Pancreas (tissue), 10 donors: ENCODE data around the gene EHD4. TPM values are rescaled to one million over a fixed set of nuclear protein-coding genes. Genes with fewer than 3 reads are reported as not detected.

Experiments used
- ATAC-seq, 4 donors: fragments of 200-7000 bp; cut with Tn5 transposase; one replicate each; pipeline versions ENCODE4 v1.8.0 to v1.9.1; 2020; ENCODE audit warnings: mild to moderate bottlenecking in 4 of 4, moderate library complexity in 4 of 4
- DNase-seq, 6 donors: peaks; one replicate each; pipeline ENCODE4 v3.0.0-alpha.2; 2020
- FAIRE-seq: peaks from 2 replicates; lab custom pipeline; 2012; peaks lifted over from hg19 to GRCh38; lab: Jason Lieb, UNC
- H3K27ac ChIP-seq, 4 donors: fragments of 200-600 bp; sonication (generic); 1 replicate in 3 of 4; 2 replicates in 1 of 4; pipeline versions ENCODE4 v1.5.0 to v1.8.0; 2020
- H3K27me3 ChIP-seq, 4 donors: fragments of 200-600 bp; one replicate each; pipeline ENCODE4 v1.8.0; 2021
- H3K36me3 ChIP-seq, 3 donors: fragments of 200-600 bp; sonication (generic) in 1 of 3; one replicate each; pipeline versions ENCODE4 v1.5.0 to v1.8.0; 2020 to 2021
- H3K4me1 ChIP-seq, 3 donors: fragments of 200-600 bp; one replicate each; pipeline ENCODE4 v1.8.0; 2021
- H3K4me3 ChIP-seq, 4 donors: fragments of 200-600 bp; sonication (generic) in 2 of 4; one replicate each; pipeline versions ENCODE4 v1.5.0 to v1.8.0; 2020 to 2021
- H3K9me3 ChIP-seq, 4 donors: fragments of 200-600 bp; one replicate each; pipeline ENCODE4 v1.8.0; 2021
- WGBS, 2 donors: extraction: QIAGEN DNeasy Blood & Tissue Kit; methylation state at CpG; one replicate each; pipeline ENCODE4 v1.1.7; 2013; 5-methylcytosine and 5-hydroxymethylcytosine counted together
- intact Hi-C, 3 donors: fragments of 100-400 bp; cut with DNase I; formaldehyde crosslinking; loops; one replicate each; pipeline versions ENCODE4 v1.11.1 to v1.14.2; 2022
- polyA plus RNA-seq, 2 donors: library from polyadenylated mRNA; stranded (reverse); fragments of 200-250 nt; gene quantifications; one replicate each; pipeline ENCODE4 v1.2.3, GENCODE V29; 2013
- total RNA-seq, 6 donors: library from RNA; stranded (reverse); fragmentation: NEBNext Ultra II Directional in 4 of 6; extraction: Animal tissue kit (Norgen Biotek cat#: 25700) in 4 of 6; gene quantifications; one replicate each; pipeline versions ENCODE4 v1.2.1 to v1.2.4, GENCODE V29; 2021 to 2023
- TF ChIP-seq, protein P1 (sequence below), 4 donors: fragments of 200-600 bp; sonication (generic) in 3 of 4; IDR thresholded peaks; one replicate each; pipeline versions ENCODE4 v1.5.0 to v1.8.0; 2021; ENCODE audit warnings: antibody characterized with exemption in 4 of 4
- donor health status: healthy with polysubstance abuse.
- donor health status: DM: no; HTN: no; CAD: no; lungs with moderate emphysema.
- donor health status: DM: no; HTN: no; CAD: no.
- donor health status: control.
- donor health status: control.
- donor health status: Bipolar disorder and iron deficiency.
- donor health status: DM: yes; HTN: yes; CAD: no.
- donor health status: DM: no; HTN: no; CAD: no.
- donor health status: DM: no; HTN: no; CAD: no.
- donor health status: DM: yes; HTN: yes; CAD: no.

Gene EHD4
- total and polyA plus RNA-seq, 8 donors: 8.1 to 22.8 (median 8.5) TPM

DNA sequence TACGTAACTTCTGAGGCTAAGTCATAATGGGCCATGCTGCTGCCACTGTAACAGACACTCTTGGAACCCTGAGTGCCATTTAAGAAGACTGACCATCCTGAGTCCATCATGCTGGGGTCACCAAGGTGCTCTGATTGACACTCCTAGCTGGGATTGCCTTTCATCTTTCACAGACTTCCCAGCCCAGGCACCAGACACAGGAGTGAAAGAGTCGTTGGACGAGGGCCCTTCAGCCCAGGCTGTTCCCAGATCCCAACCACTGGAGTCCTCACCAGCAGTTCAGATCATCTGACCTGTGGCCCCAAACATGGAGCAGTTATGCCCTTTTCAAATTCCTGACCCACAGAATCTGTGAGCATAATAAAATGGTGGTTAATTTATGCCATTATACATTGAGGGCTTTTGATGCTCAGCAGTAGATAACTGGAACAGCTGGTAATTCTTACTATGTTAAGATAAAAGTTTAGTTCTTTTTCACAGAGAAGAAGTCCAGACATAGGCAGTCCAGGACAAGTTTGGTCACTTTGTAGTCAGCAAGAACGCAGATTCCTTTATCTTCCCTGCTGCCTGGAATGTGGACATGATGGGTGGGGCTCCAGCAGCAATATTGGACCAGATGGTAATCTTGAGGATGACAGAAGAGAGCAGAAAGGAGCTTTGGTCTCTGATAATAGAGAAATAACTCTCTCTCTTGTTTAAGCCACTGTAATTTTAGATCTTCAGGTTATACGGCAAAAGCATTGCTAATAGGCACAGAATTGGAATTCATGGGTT lies 7.3 kb upstream of the EHD4 start:
- Histone ChIP-seq H3K27ac (no peak overlapping the region), H3K9me3 (no peaks in the 10 kb centered on the region), H3K36me3 (no peaks in the 10 kb centered on the region), H3K4me1 (peaks cover 0 to 5% (median 3%) of the 10 kb centered on the region in 3 donors), H3K27me3 (no peaks in the 10 kb centered on the region), H3K4me3 (no peak overlapping the region)
- intact Hi-C loops: loop anchor here in 1 of 3 donors (10.0 kb wide), 1 partner anchor 155 kb away; no protein-coding TSS in a partner anchor
- TF ChIP-seq, protein P1, sequence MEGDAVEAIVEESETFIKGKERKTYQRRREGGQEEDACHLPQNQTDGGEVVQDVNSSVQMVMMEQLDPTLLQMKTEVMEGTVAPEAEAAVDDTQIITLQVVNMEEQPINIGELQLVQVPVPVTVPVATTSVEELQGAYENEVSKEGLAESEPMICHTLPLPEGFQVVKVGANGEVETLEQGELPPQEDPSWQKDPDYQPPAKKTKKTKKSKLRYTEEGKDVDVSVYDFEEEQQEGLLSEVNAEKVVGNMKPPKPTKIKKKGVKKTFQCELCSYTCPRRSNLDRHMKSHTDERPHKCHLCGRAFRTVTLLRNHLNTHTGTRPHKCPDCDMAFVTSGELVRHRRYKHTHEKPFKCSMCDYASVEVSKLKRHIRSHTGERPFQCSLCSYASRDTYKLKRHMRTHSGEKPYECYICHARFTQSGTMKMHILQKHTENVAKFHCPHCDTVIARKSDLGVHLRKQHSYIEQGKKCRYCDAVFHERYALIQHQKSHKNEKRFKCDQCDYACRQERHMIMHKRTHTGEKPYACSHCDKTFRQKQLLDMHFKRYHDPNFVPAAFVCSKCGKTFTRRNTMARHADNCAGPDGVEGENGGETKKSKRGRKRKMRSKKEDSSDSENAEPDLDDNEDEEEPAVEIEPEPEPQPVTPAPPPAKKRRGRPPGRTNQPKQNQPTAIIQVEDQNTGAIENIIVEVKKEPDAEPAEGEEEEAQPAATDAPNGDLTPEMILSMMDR (IDR thresholded peaks at IDR 0.05): no peak
- ATAC-seq (no peak), DNase-seq (peak in 1 of 6 donors; percentile 22), FAIRE-seq (no peak)
- 75 to 80% methylated on average over 5 of the region's 5 CpGs for WGBS, 2 donors

DNA sequence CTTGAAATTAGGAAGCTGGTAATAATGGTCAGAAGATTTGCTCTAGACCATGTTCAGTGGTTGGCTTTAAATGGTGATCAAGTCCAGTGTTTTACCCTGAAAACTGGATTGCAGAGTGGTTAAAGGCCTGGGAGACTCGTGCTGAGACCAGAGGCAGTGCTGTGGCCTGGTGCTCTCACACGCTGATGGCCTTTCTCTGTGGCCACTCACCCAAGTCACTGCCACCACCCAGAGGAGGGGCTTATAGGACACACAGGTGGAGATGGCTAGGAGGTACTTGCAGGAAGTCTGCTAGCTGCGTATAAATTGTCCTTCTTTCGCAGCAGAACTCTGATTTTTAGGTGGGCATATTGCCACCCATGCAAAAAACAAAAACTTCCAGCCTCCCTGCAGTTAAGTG lies 6.2 kb upstream of the EHD4 start:
- H3K9me3 ChIP-seq: no peaks in the 10 kb centered on the region
- FAIRE-seq (no peak), ATAC-seq (no peak), DNase-seq (no peak)
- peaks cover 0 to 5% (median 3%) of the 10 kb centered on the region in 3 donors for H3K4me1 ChIP-seq
- TF ChIP-seq, protein P1 (IDR thresholded peaks at IDR 0.05): no peak
- no peaks in the 10 kb centered on the region for H3K27me3 ChIP-seq
- no peaks in the 10 kb centered on the region for H3K36me3 ChIP-seq
- WGBS, 2 donors: 89 to 94% methylated on average over 4 of the region's 4 CpGs
- intact Hi-C loops: no loop called here
- H3K27ac ChIP-seq: no peak overlapping the region
- no peak overlapping the region for H3K4me3 ChIP-seq

DNA sequence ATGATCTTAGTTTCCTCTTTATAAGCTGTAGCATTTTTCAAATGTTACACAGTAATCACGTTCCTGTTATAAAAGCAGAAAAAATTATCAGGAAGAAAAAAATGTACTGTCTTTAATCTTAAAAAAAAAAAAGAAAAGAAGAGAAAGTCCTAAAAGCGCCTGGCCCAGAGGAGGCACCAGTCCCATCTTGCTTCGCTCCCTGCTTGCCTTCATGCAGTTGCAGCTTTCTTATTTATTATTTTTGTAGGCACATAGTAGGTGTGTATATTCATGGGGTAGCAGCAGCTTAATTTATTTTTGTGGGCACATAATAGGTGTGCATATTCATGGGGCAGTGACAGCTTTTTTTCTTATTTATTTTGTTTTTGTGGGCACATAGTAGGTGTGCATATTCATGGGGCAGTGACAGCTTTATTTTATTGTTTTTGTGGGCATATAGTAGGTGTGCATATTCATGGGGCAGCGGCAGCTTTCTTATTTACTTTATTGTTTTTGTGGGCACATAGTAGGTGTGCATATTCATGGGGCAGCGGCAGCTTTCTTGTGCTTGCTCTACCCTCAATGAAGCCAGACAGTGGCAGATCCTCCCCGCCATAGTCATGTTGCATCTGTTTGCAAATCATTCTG lies 5.5 kb upstream of the EHD4 start:
- no peak for DNase-seq
- H3K27me3 ChIP-seq: no peaks in the 10 kb centered on the region
- TF ChIP-seq, protein P1 (IDR thresholded peaks at IDR 0.05): no peak
- no peak overlapping the region for H3K27ac ChIP-seq
- H3K9me3 ChIP-seq: no peaks in the 10 kb centered on the region
- H3K36me3 ChIP-seq: no peaks in the 10 kb centered on the region
- ATAC-seq: no peak
- WGBS, 2 donors: 82 to 85% methylated on average over 6 of the region's 6 CpGs
- peaks cover 0 to 11% (median 7%) of the 10 kb centered on the region in 3 donors for H3K4me1 ChIP-seq
- intact Hi-C loops: no loop called here
- H3K4me3 ChIP-seq: no peak overlapping the region
- no peak for FAIRE-seq

DNA sequence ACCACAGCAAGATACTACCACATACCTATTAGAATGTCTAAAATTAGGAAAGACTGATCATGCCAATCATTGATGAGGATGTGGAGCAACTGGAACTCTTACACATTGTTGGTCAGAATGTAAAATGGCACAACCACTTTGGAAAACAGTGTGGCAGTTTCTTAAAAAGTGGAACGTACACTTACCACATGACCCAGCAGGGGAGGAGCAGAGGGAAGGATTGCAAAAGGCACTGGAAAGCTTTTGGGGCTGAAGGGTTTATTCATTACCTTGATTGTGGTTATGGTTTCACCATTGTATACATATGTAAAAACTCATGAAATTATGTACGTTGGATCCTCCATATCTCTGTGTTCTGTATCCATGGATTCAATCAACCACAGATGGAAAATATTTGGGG lies 3.3 kb upstream of the EHD4 start:
- Histone ChIP-seq H3K27ac (no peak overlapping the region), H3K4me3 (no peak overlapping the region), H3K36me3 (no peaks in the 10 kb centered on the region), H3K9me3 (no peaks in the 10 kb centered on the region), H3K4me1 (peaks cover 0 to 17% (median 14%) of the 10 kb centered on the region in 3 donors), H3K27me3 (no peaks in the 10 kb centered on the region)
- DNase-seq (no peak), ATAC-seq (no peak), FAIRE-seq (no peak)
- intact Hi-C loops: no loop called here
- TF ChIP-seq, protein P1 (IDR thresholded peaks at IDR 0.05): no peak
- WGBS, 2 donors: 65 to 79% methylated on average over 2 of the region's 2 CpGs

DNA sequence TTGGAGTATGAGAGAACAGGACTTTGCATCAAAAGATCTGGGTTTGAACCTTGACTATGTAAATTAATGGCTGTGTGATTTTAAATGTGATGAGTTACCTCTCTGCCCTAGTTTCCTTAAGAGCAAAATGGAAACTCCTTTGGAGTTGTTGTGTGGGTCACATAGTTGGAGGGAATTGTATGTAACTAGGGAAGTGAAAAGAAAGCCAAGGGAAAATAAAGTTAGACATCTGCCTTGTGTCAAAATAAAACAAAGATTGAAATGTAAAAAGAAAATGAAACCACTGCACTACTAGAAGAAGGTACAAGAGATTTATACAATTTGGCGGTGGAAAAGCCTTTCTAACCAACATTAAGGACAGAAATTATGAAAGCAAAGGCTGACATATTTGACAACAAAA lies 1.7 kb upstream of the EHD4 start:
- intact Hi-C loops: no loop called here
- no peaks in the 10 kb centered on the region for H3K9me3 ChIP-seq
- H3K27me3 ChIP-seq: no peaks in the 10 kb centered on the region
- ATAC-seq (no peak), DNase-seq (no peak), FAIRE-seq (no peak)
- peaks cover 0 to 25% (median 12%) of the 10 kb centered on the region in 3 donors for H3K4me1 ChIP-seq
- H3K4me3 ChIP-seq: no peak overlapping the region
- TF ChIP-seq, protein P1 (IDR thresholded peaks at IDR 0.05): no peak
- H3K27ac ChIP-seq: no peak overlapping the region
- no peaks in the 10 kb centered on the region for H3K36me3 ChIP-seq
- WGBS, 2 donors: 97% methylated on average over 1 of the region's 1 CpG
